ENCODE data around the gene KLHL20.
"Not testable (repeated sequence)": the region's sequence is repeated elsewhere in the genome, so short reads cannot be mapped to it uniquely, and the experiment has no call there.

- TF ChIP-seq TFCP2L1 (CRISPR knock-in tag; IDR thresholded peaks at IDR 0.05); NFE2L2 (conservative IDR thresholded peaks at IDR 0.05; ENCODE audit: low read length); EP300 (IDR thresholded peaks at IDR 0.05); POLR2AphosphoS2 (conservative IDR thresholded peaks at IDR 0.05; ENCODE audit: low read length); CHD2 (IDR thresholded peaks at IDR 0.05; ENCODE audit: low read length, partially characterized antibody); HOXB13 (CRISPR knock-in tag; IDR thresholded peaks at IDR 0.05; ENCODE audit: low read depth); ESRRA (IDR thresholded peaks at IDR 0.05; ENCODE audit: borderline replicate concordance, low read length); RARB (CRISPR knock-in tag; IDR thresholded peaks at IDR 0.05); POLR2A (IDR thresholded peaks at IDR 0.05; ENCODE audit: low read length); MYC (IDR thresholded peaks at IDR 0.05; ENCODE audit: borderline replicate concordance, low read length); TP53 (CRISPR knock-in tag; IDR thresholded peaks at IDR 0.05); RAD21 (conservative IDR thresholded peaks at IDR 0.05 in 1 of 2, IDR thresholded peaks at IDR 0.05 in 1 of 2); RFX5 (IDR thresholded peaks at IDR 0.05): not testable (repeated sequence)
- TF ChIP-seq, protein P1, sequence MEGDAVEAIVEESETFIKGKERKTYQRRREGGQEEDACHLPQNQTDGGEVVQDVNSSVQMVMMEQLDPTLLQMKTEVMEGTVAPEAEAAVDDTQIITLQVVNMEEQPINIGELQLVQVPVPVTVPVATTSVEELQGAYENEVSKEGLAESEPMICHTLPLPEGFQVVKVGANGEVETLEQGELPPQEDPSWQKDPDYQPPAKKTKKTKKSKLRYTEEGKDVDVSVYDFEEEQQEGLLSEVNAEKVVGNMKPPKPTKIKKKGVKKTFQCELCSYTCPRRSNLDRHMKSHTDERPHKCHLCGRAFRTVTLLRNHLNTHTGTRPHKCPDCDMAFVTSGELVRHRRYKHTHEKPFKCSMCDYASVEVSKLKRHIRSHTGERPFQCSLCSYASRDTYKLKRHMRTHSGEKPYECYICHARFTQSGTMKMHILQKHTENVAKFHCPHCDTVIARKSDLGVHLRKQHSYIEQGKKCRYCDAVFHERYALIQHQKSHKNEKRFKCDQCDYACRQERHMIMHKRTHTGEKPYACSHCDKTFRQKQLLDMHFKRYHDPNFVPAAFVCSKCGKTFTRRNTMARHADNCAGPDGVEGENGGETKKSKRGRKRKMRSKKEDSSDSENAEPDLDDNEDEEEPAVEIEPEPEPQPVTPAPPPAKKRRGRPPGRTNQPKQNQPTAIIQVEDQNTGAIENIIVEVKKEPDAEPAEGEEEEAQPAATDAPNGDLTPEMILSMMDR (IDR thresholded peaks at IDR 0.05): not testable (repeated sequence)
Observed at GRCh38 chr1:173701299-173701698, 13.5 kb upstream of the KLHL20 start.

All from A549 (cell line).